ENCODE measurements around the gene OTOA.
"Not testable (repeated sequence)": the region's sequence is repeated elsewhere in the genome, so short reads cannot be mapped to it uniquely, and the experiment has no call there.

The OTOA gene

DNA sequence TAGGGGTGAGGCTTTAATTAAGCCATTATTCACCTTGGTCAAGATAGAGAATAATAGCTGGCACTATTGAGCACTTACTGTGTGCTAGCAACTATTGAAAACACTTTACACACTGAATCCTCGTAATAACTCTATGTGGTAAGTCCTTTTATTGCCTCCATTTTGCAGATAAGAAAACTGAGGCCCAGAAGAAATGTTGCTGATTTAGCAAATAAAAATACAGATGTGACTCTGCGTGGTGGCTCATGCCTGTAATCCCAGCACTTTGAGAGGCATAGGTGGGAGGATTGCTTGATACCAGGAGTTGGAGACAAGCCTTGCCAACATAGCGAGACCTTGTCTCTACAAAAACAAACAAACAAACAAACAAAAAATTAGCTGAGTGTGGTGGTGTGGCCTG is 19.4 kb downstream of the OTOA start:
- no peak for DNase-seq (ENCODE audit: low read depth)
- H3K4me3 ChIP-seq (ENCODE audit: low read depth, low read length): no peak overlapping the region
- no peak for TF ChIP-seq CTCF (IDR thresholded peaks at IDR 0.05; ENCODE audit: low read depth, low read length, missing control alignments)

GRCh38 chr16:21684199-21684598 is 20.4 kb downstream of the OTOA start:
- H3K4me3 ChIP-seq (ENCODE audit: low read depth, low read length): no peak overlapping the region
- DNase-seq (ENCODE audit: low read depth): no peak
- peak; percentile 83 for TF ChIP-seq CTCF (IDR thresholded peaks at IDR 0.05; ENCODE audit: low read depth, low read length, missing control alignments)

- H3K4me3 ChIP-seq (ENCODE audit: low read depth, low read length): no peak overlapping the region
- no peak for DNase-seq (ENCODE audit: low read depth)
- no peak for TF ChIP-seq CTCF (IDR thresholded peaks at IDR 0.05; ENCODE audit: low read depth, low read length, missing control alignments)
These were observed 21.3 kb downstream of the OTOA start for GRCh38 chr16:21685034-21685455.

- no peak for DNase-seq (ENCODE audit: low read depth)
- H3K4me3 ChIP-seq (ENCODE audit: low read depth, low read length): no peak overlapping the region
- TF ChIP-seq CTCF (IDR thresholded peaks at IDR 0.05; ENCODE audit: low read depth, low read length, missing control alignments): no peak
These were observed 25.3 kb downstream of the OTOA start for GRCh38 chr16:21689107-21689506.

DNA sequence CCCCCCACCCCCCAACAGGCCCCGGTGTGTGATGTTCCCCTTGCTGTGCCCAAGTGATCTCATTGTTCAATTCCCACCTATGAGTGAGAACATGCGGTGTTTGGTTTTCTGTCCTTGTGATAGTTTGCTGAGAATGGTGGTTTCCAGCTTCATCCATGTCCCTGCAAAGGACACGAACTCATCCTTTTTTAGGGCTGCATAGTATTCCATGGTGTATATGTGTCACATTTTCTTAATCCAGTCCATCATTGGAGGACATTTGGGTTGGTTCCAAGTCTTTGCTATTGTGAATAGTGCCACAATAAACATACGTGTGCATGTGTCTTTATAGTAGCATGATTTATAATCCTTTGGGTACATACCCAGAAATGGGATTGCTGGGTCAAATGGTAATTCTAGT is 27.2 kb downstream of the OTOA start:
- not testable (repeated sequence) for H3K4me3 ChIP-seq (ENCODE audit: low read depth, low read length); DNase-seq (ENCODE audit: low read depth)

GRCh38 chr16:21694609-21695008 is 30.8 kb downstream of the OTOA start:
- no peak for DNase-seq (ENCODE audit: low read depth)
- TF ChIP-seq CTCF (IDR thresholded peaks at IDR 0.05; ENCODE audit: low read depth, low read length, missing control alignments): no peak
- no peak overlapping the region for H3K4me3 ChIP-seq (ENCODE audit: low read depth, low read length)

DNA sequence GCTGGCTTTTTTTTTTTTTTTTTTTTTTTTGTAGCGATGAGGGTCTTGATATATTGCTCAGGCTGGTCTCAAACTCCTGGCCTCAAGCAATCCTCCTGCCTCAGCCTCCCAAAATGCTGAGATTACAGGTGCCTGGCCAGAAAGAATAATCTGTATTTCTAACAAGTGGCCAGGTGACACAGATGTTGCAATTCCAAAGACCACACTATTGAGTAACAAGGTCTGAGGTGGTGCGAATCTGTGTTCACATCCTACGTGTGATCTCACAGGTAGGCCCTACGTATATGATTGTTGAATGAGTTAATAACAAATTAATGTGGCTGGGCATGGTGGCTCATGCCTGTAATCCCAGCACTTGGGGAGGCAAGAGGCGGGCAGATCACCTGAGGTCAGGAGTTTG is 33.3 kb downstream of the OTOA start:
- no peak for DNase-seq (ENCODE audit: low read depth)
- H3K4me3 ChIP-seq (ENCODE audit: low read depth, low read length): no peak overlapping the region
- TF ChIP-seq CTCF (IDR thresholded peaks at IDR 0.05; ENCODE audit: low read depth, low read length, missing control alignments): no peak

Measured in GM12864 (cell line).